Measurements from ENCODE around the gene PLEK.

GRCh38 chr2:68375582-68375981 lies 10.5 kb downstream of the PLEK start:
- TF ChIP-seq CTCF (conservative IDR thresholded peaks at IDR 0.05) (no peak), EZH2 (IDR thresholded peaks at IDR 0.05; ENCODE audit: low read depth) (no peak)
